Memory B cell (primary cell): ENCODE data around the gene CFAP20DC.
"Not testable (repeated sequence)": the region's sequence is repeated elsewhere in the genome, so short reads cannot be mapped to it uniquely, and the experiment has no call there.

Experiments used
- ATAC-seq: fragments of 150-1000 bp; cut with Tn5 transposase; 2 replicates; pipeline ENCODE4 v1.10.0; 2021; ENCODE audit warnings: low read depth, mild to moderate bottlenecking, moderate library complexity
- DNase-seq, 2 donors: peaks; one replicate each; pipeline ENCODE4 v3.0.0; 2022; ENCODE audit warnings: low spot score in 2 of 2
- H3K27ac Mint-ChIP-seq: one replicate; pipeline ENCODE4 v1.8.0; 2022; ENCODE audit warnings: mild to moderate bottlenecking, moderate library complexity, mixed read lengths
- H3K27me3 Mint-ChIP-seq: one replicate; pipeline ENCODE4 v1.8.0; 2022; ENCODE audit warnings: mixed read lengths
- H3K36me3 Mint-ChIP-seq: one replicate; pipeline ENCODE4 v1.8.0; 2022; ENCODE audit warnings: mild to moderate bottlenecking, mixed read lengths
- H3K4me1 Mint-ChIP-seq: one replicate; pipeline ENCODE4 v1.8.0; 2022; ENCODE audit warnings: mixed read lengths
- H3K4me3 Mint-ChIP-seq: one replicate; pipeline ENCODE4 v1.8.0; 2022; ENCODE audit warnings: mild to moderate bottlenecking, moderate library complexity, mixed read lengths
- H3K9me3 Mint-ChIP-seq: one replicate; pipeline ENCODE4 v1.8.0; 2022; ENCODE audit warnings: mixed read lengths

CFAP20DC gene

DNA sequence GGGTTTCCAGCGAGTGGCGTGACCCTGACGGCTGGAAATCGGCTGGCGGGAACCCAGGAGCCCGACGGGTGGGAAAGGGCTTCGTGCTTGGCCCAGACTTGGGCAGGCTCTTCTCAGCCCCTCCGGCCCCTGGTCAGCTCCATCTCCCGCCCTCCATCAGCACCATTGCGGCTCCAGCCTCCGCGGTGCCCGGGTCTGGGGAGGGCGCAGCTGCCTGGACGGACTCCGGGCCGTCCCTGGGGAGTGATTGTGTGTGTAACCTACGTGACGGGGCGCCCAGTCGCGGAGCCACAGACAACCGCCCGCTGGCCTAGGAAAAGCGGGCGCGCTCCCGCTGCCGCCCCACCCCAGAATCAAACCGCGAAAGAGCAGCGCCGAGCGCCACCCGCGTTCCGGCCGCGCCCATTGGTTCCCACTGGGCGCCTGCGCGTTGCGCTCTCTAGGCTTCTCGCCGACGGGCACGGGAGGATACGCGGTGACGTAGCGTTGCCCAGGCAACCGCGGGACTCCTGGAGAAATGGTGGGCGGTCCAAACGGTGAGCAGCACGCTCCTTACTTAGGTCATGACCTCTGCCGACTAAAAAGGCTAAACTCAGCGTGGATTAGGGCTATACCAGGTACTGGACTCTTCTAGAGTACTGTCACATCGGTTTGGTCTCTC lies at the start of gene CFAP20DC:
Gene CFAP20DC, minus strand, starts transcription at position 355 of the 661 bp plus-strand sequence. CDS start 394 bp downstream, outside the sequence.
- H3K36me3 Mint-ChIP-seq = no peaks in the 10 kb centered on the region
- DNase-seq (peak; percentile 77 to 87), ATAC-seq (peak; percentile 96)
- peak within 1 kb of the TSS; percentile 83 for H3K4me3 Mint-ChIP-seq
- H3K4me1 Mint-ChIP-seq = peaks cover 3% of the 10 kb centered on the region
- H3K27ac Mint-ChIP-seq = peak within 1 kb of the TSS; percentile 89
- H3K9me3 Mint-ChIP-seq = no peaks in the 10 kb centered on the region
- no peaks in the 10 kb centered on the region for H3K27me3 Mint-ChIP-seq

DNA sequence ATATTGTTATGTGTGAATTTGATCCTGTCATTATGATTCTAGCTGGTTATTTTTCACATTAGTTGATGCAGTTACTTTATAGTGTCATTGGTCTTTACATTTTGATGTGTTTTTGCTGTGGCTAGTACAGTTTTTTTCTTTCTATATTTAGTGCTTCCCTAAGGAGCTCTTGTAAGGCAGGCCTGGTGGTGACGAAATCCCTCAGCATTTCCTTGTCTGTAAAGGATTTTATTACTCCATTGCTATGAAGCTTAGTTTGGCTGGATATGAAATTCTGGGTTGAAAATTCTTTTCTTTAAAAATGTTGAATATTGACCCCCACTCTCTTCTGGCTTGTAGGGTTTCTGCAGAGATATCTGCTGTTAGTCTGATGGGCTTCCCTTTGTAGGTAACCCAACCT lies 48.7 kb upstream of the CFAP20DC start:
- ATAC-seq, H3K4me3 Mint-ChIP-seq, H3K27ac Mint-ChIP-seq, H3K27me3 Mint-ChIP-seq, H3K4me1 Mint-ChIP-seq, H3K36me3 Mint-ChIP-seq, DNase-seq: not testable (repeated sequence)
- H3K9me3 Mint-ChIP-seq = peaks cover 15% of the 10 kb centered on the region

DNA sequence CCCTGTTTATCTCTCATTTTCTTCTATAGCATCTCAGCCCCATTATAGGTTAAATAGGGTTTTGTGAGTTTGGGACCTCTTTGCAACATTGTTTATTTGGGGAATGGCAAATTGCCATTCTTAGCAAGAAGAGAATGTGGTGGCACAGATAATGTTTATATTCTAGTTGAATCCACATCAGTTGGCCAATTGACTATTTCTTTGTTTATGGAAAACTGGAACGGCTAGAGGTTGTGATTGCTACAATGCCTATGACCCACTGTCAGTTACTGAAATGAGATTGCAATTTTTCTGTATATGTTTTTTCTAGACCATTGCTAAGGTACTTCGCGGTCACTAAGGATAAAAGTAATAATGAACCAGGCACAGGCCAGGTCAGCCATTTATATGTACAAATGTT lies 44.6 kb upstream of the CFAP20DC start:
- Mint-ChIP-seq H3K36me3 (no peaks in the 10 kb centered on the region), H3K4me3 (no peak overlapping the region), H3K9me3 (peaks cover 15% of the 10 kb centered on the region), H3K27me3 (peaks cover 6% of the 10 kb centered on the region), H3K27ac (no peak overlapping the region), H3K4me1 (no peaks in the 10 kb centered on the region)
- DNase-seq = no peak
- no peak for ATAC-seq

DNA sequence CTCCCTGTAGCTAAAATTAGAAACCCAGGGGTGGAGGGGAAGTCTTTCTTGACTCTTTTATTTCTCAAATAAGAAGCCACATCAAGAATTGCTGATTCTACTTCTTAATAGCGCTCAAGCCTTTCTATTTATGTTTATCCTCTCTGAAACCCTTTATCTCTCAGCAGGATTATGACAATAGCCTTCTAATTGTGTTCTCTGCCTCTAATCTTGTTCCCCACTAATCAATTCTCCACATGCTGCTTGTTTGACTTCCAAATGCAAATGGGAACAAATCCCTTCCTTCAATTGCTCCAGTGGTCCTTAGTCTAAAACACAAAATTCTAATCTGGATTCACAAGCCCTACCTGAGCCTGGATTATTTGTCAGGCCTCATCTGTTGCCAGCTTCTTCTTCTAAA lies 43.7 kb upstream of the CFAP20DC start:
- Mint-ChIP-seq H3K36me3 (no peaks in the 10 kb centered on the region), H3K4me3 (no peak overlapping the region), H3K4me1 (no peaks in the 10 kb centered on the region), H3K9me3 (peaks cover 11% of the 10 kb centered on the region), H3K27ac (no peak overlapping the region), H3K27me3 (peaks cover 5% of the 10 kb centered on the region)
- no peak for ATAC-seq
- no peak for DNase-seq

DNA sequence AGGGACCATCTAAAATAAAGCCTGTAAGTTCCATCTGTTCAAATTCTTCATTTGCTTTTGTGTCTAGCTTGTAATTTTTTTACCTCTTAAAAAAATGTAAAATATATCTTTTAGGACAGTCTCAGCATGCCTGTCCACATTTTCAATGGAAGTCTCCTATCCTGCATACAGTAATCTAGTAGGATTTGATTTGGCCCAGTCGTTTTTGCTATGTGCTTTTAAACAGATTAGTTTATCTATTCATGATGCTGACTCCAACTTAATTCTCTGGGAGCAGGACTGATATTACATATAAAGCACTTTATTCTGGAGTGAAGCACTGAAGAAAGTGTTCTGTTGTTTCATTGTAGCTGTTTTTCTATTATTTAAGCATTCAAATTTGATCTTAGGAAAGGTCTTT lies 38.9 kb upstream of the CFAP20DC start:
- no peaks in the 10 kb centered on the region for H3K9me3 Mint-ChIP-seq
- H3K27ac Mint-ChIP-seq = no peak overlapping the region
- no peaks in the 10 kb centered on the region for H3K36me3 Mint-ChIP-seq
- H3K27me3 Mint-ChIP-seq = peaks cover 2% of the 10 kb centered on the region
- DNase-seq (no peak), ATAC-seq (no peak)
- no peak overlapping the region for H3K4me3 Mint-ChIP-seq
- no peaks in the 10 kb centered on the region for H3K4me1 Mint-ChIP-seq

DNA sequence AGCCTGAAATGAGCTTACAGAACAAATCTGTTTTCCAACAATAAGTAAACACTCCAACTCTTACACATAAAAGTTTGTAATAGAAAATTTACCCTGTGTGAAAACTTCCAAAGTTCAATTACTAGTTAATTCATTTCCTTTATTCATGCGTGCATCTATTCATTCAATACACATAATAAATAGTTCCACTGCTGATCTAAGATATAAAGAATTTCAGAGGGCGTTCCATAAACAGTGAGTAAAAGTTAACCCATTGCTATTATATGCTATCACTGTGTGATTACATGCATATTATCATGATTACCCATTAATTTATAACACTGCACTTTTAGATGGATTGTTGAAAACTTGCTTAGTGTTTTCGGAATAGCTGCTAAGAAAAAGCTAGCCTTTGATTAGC lies 36.2 kb upstream of the CFAP20DC start:
- H3K27ac Mint-ChIP-seq = no peak overlapping the region
- H3K4me3 Mint-ChIP-seq = no peak overlapping the region
- H3K4me1 Mint-ChIP-seq = no peaks in the 10 kb centered on the region
- H3K36me3 Mint-ChIP-seq = no peaks in the 10 kb centered on the region
- peaks cover 6% of the 10 kb centered on the region for H3K27me3 Mint-ChIP-seq
- H3K9me3 Mint-ChIP-seq = no peaks in the 10 kb centered on the region
- ATAC-seq (no peak), DNase-seq (no peak)

DNA sequence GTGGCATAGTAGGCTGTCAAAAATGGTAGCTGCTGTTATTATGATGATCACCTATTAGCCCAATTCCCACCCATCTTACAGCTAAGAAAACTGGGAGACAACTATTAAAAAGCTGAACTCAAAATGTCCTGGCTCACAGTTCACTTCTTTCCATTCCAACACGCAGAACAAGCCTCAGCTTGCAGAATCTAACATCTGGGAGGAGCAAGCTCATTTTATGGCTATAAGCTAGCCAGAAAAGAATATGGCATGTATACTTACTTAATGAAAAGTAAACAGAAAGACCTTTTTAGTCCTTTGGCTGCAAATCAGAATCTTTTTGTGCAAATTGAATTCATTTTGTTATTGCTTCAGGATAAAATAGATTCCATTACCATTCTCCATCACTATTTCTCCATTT lies 34.8 kb upstream of the CFAP20DC start:
- DNase-seq (no peak), ATAC-seq (no peak)
- no peaks in the 10 kb centered on the region for H3K9me3 Mint-ChIP-seq
- no peaks in the 10 kb centered on the region for H3K4me1 Mint-ChIP-seq
- H3K4me3 Mint-ChIP-seq = no peak overlapping the region
- H3K36me3 Mint-ChIP-seq = no peaks in the 10 kb centered on the region
- H3K27me3 Mint-ChIP-seq = peaks cover 9% of the 10 kb centered on the region
- H3K27ac Mint-ChIP-seq = no peak overlapping the region

DNA sequence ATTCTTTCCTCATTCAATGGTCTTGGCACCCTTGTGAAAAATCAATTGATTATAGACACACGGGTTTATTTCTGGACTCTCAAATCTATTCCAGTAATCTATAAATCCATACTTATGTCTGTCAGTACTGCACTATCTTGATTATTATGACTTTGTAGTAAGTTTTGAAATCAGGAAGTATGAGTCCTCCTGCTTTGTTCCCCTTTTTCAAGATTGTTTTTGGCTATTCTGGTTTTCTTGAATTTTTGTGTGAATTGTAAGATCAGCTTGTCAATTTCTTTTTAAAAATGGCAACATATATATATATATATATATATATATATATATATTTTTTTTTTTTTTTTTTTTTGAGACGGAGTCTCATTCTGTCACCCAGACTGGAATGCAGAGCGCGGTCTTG lies 32.3 kb upstream of the CFAP20DC start:
- Mint-ChIP-seq H3K36me3 (no peaks in the 10 kb centered on the region), H3K4me1 (no peaks in the 10 kb centered on the region), H3K9me3 (no peaks in the 10 kb centered on the region), H3K27me3 (peaks cover 8% of the 10 kb centered on the region), H3K27ac (no peak overlapping the region), H3K4me3 (no peak overlapping the region)
- ATAC-seq (no peak), DNase-seq (no peak)

DNA sequence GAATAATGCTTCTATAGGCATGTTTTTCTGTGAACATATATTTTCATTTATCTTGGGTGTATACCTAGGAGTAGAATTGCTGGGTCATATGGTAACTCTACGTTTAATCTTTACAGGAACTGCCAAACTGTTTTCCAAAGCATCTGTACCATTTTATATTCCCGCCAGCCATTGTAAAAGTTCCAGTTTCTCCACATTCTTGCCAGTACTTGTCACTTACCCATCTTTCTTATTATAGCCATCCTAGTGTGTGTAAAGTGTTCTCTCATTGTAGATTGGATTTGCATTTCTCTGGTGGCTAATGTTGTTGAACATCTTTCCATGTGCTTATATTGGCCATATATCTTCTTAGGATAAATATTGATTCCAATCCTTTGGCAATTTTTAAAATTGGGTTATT lies 31.2 kb upstream of the CFAP20DC start:
- H3K27me3 Mint-ChIP-seq = peaks cover 6% of the 10 kb centered on the region
- H3K27ac Mint-ChIP-seq = no peak overlapping the region
- no peak for ATAC-seq
- DNase-seq = no peak
- no peak overlapping the region for H3K4me3 Mint-ChIP-seq
- no peaks in the 10 kb centered on the region for H3K4me1 Mint-ChIP-seq
- H3K9me3 Mint-ChIP-seq = no peaks in the 10 kb centered on the region
- no peaks in the 10 kb centered on the region for H3K36me3 Mint-ChIP-seq

DNA sequence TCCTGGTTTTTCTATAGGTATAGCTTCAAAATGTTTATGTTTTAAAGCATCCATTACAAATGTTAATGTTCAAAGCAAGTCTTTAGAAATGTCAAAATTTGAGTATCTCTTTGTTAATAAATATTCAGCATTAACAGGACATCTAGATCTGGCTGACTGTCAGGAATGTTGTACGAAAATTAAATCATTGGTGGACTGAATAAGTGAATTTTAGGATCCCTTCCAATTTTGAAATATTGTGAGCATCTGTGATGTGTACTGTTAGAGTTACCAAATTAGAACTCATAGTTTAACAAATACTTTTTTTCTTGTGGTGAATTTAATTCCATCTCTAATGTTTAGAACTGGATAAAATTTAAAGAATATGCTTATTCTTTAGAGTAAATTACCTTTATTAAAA lies 30.1 kb upstream of the CFAP20DC start:
- no peak for ATAC-seq

DNA sequence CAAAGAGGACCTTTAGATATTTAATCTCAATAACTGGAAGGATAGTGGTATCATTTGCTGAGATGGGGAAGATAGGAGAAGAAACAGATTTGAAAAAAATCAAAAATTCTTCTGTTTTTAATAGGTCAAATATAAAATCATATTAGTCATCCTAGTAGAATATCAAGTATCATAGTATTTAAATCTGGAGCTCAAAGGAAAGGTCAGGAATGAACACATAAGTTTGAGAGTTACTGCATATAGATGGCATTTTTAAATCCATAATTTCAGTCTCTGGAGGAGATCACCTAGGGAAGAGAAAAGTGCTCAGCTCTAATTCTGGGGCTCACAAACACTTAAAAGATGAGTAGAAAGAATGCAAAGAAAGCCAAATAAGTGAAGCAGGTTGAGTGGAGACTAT lies 24.9 kb upstream of the CFAP20DC start:
- H3K9me3 Mint-ChIP-seq = no peaks in the 10 kb centered on the region
- DNase-seq (no peak), ATAC-seq (no peak)
- no peak overlapping the region for H3K4me3 Mint-ChIP-seq
- H3K27ac Mint-ChIP-seq = no peak overlapping the region
- peaks cover 5% of the 10 kb centered on the region for H3K27me3 Mint-ChIP-seq
- no peaks in the 10 kb centered on the region for H3K36me3 Mint-ChIP-seq
- no peaks in the 10 kb centered on the region for H3K4me1 Mint-ChIP-seq

More for the DNA sequence above, 30.1 kb upstream of the CFAP20DC start:
- H3K36me3 Mint-ChIP-seq = no peaks in the 10 kb centered on the region
- no peaks in the 10 kb centered on the region for H3K4me1 Mint-ChIP-seq
- H3K27ac Mint-ChIP-seq = no peak overlapping the region
- no peak overlapping the region for H3K4me3 Mint-ChIP-seq
- peaks cover 6% of the 10 kb centered on the region for H3K27me3 Mint-ChIP-seq
- no peak for DNase-seq
- no peaks in the 10 kb centered on the region for H3K9me3 Mint-ChIP-seq

DNA sequence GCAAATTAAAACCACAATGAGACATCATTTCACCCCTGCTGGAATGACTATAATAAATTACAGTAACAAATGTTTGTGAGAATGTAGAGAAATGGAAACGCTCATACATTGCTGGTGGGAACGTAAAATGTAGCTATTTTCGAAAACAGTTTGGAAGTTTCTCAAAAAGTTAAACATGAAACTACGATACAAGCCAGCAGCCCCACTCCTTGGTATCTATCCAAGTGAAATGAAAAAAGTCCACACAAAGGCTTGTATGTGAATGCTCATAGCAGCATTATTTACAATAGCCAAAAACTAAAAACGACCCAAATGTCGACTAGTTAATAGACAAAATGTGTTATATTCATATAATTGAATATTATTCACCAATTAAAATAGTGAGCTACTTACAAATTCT lies 22.9 kb upstream of the CFAP20DC start:
- no peaks in the 10 kb centered on the region for H3K9me3 Mint-ChIP-seq
- ATAC-seq (no peak), DNase-seq (no peak)
- no peaks in the 10 kb centered on the region for H3K4me1 Mint-ChIP-seq
- no peaks in the 10 kb centered on the region for H3K36me3 Mint-ChIP-seq
- no peak overlapping the region for H3K4me3 Mint-ChIP-seq
- H3K27ac Mint-ChIP-seq = no peak overlapping the region
- H3K27me3 Mint-ChIP-seq = peaks cover 5% of the 10 kb centered on the region

DNA sequence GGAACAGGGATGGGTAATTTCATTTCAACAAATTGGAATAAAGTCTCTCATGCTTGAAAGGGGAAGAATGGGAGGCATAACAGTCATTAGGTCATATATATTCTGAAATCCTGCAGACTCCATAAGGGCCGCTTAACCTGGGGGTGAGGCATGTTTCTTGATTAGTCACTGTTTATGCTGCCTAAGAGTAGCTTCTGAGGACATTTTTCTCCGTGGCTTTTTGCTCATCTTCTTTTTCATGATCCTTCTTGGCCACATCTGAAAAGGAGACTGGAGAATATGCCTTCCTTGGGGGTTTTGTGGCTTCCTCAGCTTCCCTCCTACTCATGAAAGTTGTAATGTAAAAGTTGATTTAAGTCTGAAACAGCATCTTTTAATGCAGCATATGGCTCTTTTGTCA lies 20.0 kb upstream of the CFAP20DC start:
- Mint-ChIP-seq H3K36me3 (no peaks in the 10 kb centered on the region), H3K4me3 (no peak overlapping the region), H3K9me3 (no peaks in the 10 kb centered on the region), H3K27me3 (peaks cover 11% of the 10 kb centered on the region), H3K27ac (no peak overlapping the region), H3K4me1 (no peaks in the 10 kb centered on the region)
- DNase-seq = no peak
- no peak for ATAC-seq

DNA sequence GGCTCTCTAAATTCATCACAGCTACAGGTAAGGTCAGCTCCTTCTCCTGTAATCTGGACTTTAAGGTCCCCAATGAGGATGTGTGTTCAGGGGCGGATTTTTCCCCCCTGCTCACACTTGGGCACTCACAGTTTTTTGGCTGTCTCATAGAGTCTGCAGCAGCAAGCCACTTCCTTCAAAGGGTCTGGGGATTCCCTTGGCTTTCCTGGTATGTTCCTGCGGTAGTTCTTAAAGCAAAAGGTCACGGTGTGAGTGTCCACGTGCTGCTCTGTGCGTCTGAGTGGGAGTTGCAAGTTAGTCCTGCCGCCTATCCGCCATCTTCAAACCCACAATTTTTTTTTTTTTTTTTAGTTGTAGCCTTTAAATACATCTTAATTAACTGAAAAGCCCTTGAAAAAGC lies 15.4 kb upstream of the CFAP20DC start:
- Mint-ChIP-seq H3K4me3 (no peak overlapping the region), H3K27ac (no peak overlapping the region), H3K27me3 (peaks cover 9% of the 10 kb centered on the region), H3K4me1 (no peaks in the 10 kb centered on the region), H3K36me3 (peaks cover 2% of the 10 kb centered on the region), H3K9me3 (no peaks in the 10 kb centered on the region)
- ATAC-seq = no peak
- DNase-seq = no peak

DNA sequence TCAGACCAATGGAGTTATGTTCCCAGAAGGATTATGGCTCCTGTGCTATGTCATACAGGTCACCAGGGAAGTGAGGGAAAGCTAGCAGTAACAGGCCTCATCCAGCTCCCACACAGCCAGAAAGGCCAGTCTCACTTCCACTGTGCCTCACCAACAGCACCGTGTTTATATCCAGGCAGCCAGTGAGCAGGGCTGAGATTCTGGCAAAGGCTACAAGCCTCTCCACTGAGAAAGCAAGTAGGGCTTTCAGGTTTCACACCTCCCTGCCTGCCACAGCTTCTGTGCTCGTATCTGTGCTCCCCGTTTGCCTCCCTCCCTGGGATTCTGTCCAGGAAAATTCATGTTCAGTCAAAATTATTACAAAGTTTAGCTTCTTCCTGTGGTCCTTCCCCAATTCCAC lies 14.9 kb upstream of the CFAP20DC start:
- no peaks in the 10 kb centered on the region for H3K4me1 Mint-ChIP-seq
- DNase-seq = no peak
- no peak overlapping the region for H3K27ac Mint-ChIP-seq
- peaks cover 8% of the 10 kb centered on the region for H3K27me3 Mint-ChIP-seq
- no peaks in the 10 kb centered on the region for H3K9me3 Mint-ChIP-seq
- peaks cover 2% of the 10 kb centered on the region for H3K36me3 Mint-ChIP-seq
- H3K4me3 Mint-ChIP-seq = no peak overlapping the region
- ATAC-seq = no peak
